GM21717 (cell line): ENCODE results near the gene PCGF3.

Source experiments
- ATAC-seq: cut with Tn5 transposase; IDR thresholded peaks from one replicate; pipeline ENCODE4 v1.9.1; 2021; ENCODE audit warnings: mild to moderate bottlenecking, moderate library complexity; ENCODE audit not compliant: unreplicated experiment

Gene PCGF3

GRCh38 chr4:705278-706082 lies at the start of gene PCGF3:
PCGF3 (plus strand) TSS chr4:705832; CDS start chr4:733681, 27,849 bp downstream.
- ATAC-seq, result peak; percentile 82

GRCh38 chr4:656436-657337 lies 48.9 kb upstream of the PCGF3 start:
- no peak for ATAC-seq

- no peak for ATAC-seq
These were observed 48.2 kb upstream of the PCGF3 start for GRCh38 chr4:657338-657833.

- ATAC-seq, result no peak
These were observed 47.6 kb upstream of the PCGF3 start for GRCh38 chr4:657834-658667.

GRCh38 chr4:658681-659667 lies 46.7 kb upstream of the PCGF3 start:
- no peak for ATAC-seq

GRCh38 chr4:659851-660250 lies 45.8 kb upstream of the PCGF3 start:
- ATAC-seq, result no peak

- ATAC-seq, result no peak
These were observed 45.2 kb upstream of the PCGF3 start for GRCh38 chr4:660401-660800.

GRCh38 chr4:661231-661630 lies 44.4 kb upstream of the PCGF3 start:
- ATAC-seq, result no peak

GRCh38 chr4:661881-662761 lies 43.5 kb upstream of the PCGF3 start:
- no peak for ATAC-seq

GRCh38 chr4:663046-663437 lies 42.6 kb upstream of the PCGF3 start:
- ATAC-seq, result no peak

- ATAC-seq, result no peak
These were observed 41.9 kb upstream of the PCGF3 start for GRCh38 chr4:663438-664428.

- ATAC-seq, result no peak
These were observed 40.9 kb upstream of the PCGF3 start for GRCh38 chr4:664713-665231.

- ATAC-seq, result no peak
These were observed 40.3 kb upstream of the PCGF3 start for GRCh38 chr4:665381-665750.

GRCh38 chr4:665751-666435 lies 39.7 kb upstream of the PCGF3 start:
- ATAC-seq, result no peak

- ATAC-seq, result no peak
These were observed 39.2 kb upstream of the PCGF3 start for GRCh38 chr4:666436-666810.

- no peak for ATAC-seq
These were observed 38.6 kb upstream of the PCGF3 start for GRCh38 chr4:666822-667544.
